Activated CD4-positive, alpha-beta T cell treated with anti-CD3 and anti-CD28 coated beads, Interleukin-2, amount 50 U/mL, for 16 hours (primary cell): ENCODE data around the gene PSMD11.
"Not testable (repeated sequence)": the region's sequence is repeated elsewhere in the genome, so short reads cannot be mapped to it uniquely, and the experiment has no call there.

Source experiments
- DNase-seq: peaks from one replicate; pipeline ENCODE4 v3.0.0-alpha.2; 2020

The PSMD11 gene

DNA sequence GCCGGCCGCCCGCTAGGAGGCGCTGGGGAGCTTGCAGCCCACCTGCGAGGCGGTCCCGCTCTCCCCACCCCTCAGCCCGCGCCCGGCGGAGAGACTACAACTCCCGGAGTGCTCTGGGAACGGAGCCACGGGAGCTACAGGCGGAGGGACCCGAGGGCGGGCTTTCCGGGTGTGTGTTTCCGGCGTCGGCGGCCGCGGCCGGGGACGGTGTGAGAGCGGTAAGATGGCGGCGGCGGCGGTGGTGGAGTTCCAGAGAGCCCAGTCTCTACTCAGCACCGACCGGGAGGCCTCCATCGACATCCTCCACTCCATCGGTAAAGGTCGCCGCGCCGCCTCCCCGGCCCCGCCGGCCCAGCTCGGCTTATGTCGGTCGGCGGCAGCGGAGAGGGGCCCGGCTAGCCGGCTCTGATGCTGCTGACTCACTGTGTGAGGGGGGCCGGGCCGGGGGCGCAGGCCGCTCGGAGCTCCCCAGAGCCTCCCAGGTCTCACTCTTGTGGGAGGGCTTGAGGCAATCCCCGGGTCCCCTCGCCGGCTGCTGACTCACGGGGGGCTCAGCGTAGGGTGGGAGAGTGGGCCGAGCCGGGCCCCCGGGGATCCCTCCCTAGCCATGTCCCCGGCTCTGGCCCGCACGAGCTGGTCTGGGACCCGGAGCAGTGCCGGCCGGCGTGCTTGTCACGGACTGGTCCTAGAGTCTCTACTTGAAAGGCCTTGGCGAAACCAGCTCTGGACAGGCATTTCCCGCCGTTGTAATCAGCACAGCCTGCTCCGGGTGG lies at the start of gene PSMD11:
TSS of gene PSMD11 (plus strand) at position 210 of the 773 bp plus-strand sequence. CDS start at position 224, 14 bp downstream.
- peak; percentile 99 for DNase-seq

DNA sequence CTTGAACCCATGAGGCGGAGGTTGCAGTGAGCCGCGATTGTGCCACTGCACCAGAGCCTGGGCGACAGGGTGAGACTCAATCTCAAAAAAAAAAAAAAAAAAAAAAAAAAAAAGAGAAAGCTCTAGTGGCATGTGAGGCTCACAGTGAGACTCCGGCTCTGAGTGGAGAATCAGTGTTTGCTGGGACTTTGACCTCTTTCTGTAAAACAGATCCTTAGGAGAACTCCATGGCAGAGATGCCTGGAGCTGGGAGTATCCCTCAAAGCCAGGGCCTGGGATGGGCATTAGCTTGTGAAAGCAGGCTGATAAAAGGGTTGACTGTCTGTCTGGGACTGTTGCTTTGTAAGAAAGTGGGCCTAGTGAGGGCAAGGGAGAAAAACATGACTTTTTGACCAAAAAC lies 48.0 kb upstream of the PSMD11 start:
- no peak for DNase-seq

DNA sequence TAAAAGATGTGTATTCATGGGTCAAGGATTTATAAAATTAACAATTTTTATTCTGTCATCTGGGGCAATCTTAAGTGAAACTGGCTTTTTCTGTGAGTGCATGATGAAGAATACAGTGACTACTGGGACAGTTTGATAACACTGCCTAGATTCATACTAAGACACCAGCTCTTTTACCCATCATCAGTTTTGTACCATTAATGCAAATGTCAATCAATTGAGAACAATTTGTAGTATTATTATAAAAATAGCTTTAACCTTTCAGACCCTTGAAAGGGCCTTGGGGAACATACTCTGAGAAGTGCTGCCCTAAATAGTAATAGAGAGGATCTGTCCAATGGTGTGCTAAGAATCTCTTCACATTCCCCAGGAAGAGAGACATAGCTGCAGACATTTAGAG lies 45.4 kb upstream of the PSMD11 start:
- DNase-seq, result no peak

DNA sequence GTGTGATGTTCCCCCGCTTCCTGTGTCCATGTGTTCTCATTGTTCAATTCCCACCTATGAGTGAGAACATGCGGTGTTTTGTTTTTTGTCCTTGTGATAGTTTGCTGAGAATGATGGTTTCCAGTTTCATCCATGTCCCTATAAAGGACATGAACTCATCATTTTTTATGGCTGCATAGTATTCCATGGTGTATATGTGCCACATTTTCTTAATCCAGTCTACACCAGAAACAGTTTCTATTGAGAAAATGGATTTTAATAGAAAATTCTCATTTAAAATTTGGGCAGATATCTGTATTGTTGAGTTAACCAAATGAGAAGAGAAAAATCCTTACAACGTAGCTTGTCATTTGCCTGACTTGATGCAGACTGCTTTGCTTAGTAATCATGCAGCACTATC lies 34.2 kb upstream of the PSMD11 start:
- not testable (repeated sequence) for DNase-seq

DNA sequence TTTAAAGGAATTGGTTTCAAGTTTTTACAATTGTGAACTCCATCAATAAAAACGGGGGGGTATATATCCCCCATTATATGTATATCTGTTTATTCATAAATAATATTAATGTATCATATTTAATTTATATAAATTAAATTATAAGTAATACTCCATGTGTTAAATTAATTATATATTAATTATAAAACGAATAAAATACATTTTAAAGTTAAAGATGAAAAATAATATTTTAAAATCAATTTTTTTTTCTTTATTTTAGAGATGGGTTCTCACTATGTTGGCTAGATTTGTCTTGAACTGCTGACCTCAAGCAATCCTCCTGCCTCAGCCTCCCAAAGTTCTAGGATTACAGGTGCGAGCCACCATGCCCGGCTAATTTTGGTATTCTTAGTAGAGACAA lies 17.4 kb upstream of the PSMD11 start:
- DNase-seq, result no peak

DNA sequence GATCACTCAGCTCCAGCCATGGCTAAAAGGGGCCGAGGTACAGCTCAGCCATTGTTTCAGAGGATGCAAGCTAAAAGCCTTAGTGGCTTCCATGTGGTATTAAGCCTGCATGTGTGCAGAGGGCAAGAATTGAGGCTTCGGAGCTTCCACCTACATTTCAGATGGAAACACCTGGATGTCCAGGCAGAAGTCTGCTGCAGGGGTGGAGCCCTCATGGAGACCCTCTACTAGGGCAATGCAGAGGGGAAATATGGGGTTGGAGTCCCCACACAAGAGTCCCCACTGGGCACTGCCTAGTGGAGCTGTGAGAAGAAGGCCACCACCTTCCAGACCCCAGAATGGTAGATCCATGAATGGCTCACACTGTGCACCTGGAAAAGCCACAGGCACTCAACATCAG lies 14.7 kb upstream of the PSMD11 start:
- DNase-seq, result no peak

DNA sequence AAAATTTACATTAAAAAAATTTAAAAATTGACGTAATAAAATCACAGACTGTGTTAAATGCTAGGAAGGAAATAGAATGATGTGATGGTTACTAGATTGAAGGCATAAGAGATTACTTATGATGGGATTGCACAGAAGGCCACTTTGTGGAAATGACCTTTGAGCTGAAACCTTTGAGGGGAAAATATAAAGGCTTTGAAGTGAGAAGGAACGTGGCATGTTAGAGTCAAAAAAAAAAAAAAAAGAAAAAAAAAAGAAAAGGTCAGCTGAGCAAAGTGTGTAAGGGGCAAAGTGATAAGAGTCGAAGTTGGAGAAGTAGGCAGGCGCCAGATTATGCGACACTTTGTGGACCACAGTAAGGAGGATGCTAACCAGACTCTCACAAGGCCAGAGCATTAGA lies 3.6 kb upstream of the PSMD11 start:
- DNase-seq, result no peak

DNA sequence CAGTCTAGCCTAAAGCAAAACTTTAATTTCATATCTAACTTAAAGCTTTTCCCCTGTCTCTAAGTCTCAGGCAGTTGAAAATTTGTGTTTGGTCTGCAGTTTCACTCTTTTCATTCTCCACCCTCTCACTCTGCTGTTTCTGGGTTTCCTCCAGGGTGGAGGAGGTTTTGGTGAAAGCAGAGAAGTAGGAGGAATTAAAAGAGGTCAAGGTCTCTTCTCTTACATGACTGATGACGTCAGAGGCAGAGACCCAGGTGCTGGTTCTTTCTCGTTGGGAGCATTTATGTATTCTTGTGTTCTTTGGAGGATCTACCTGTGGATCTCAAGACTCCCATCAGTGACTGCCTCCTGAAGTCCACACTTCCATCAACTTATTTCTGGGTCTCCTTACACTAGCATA lies 2.4 kb upstream of the PSMD11 start:
- no peak for DNase-seq

DNA sequence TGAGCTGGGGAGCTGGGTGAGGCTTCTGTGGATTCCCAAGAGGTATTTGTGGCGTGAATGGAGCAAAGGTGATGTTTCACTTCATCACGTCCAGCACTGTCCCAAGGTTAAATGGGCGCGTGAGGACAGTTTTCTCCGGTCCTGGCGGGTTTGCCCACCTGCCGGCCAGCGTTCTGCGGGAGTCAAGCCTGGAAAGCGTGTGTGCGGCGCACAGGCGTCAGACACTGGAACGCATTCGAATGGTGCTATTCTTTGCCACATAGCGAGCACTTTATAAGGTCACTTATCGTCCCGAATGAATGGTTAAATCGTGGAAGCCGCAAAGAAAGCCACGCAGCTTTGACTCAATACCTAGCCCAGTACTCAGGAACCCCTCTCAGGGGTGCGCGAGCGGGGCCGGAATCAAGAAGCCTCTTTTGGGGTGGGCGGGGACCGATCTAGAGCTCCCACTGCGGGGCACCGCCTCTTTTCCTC lies 446 bp upstream of the PSMD11 start:
- DNase-seq, result no peak

DNA sequence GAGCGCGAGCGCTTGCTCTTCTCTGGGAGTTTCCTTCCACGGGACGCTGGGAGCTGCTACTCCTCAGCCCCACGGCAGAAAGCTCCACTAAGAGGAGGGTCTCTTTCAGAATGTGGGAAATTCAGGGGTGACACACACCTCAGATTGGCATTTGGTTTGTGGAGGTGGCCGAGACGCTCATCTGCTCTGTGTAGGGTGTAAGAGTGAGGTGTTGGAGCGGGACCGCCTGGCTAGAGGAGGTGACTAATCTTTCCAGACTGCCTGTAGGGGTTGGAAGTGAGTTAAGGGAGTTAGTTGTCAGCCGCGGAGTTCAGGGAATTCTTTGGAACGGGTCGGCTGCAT lies 735 bp downstream of the PSMD11 start:
- peak; percentile 44 for DNase-seq

DNA sequence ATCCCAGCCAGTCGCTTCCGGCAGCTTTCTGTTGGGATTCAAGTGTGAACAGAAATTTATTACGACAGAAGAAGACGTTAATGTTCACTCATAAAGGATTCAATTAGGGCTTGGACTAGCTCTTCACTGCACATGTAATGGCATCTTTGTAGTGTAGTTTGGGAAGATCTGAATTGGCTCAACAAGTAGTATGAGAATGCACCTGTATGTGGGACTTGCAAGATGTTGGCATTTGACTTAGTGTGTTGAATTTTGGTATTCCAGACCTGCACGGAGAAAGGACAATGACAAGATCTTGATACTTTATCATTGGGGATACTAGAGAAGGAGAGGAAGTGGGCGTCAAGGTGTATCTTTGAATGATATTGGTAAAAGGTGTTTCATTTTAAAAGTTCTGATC lies 1.2 kb downstream of the PSMD11 start:
- DNase-seq, result peak; percentile 10

DNA sequence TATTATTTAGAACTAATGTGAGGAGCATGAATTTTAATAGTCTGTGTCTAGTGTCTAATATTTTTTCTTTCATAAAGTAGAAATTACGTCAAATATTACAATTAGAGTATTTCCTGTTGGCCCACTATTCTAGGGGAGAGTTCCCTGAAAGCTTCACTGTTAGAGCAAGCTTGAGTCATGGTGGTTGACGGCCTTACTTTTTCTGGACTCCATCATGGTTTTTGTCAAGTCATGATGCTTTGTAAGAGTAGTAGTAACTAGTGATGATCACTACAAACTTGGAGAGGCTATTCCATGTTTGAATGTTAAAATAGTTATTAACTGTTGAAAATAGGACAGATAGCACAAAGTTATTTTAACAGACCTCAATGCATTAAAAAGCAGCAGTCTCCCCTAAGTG lies 1.7 kb downstream of the PSMD11 start:
- peak; percentile 56 for DNase-seq

DNA sequence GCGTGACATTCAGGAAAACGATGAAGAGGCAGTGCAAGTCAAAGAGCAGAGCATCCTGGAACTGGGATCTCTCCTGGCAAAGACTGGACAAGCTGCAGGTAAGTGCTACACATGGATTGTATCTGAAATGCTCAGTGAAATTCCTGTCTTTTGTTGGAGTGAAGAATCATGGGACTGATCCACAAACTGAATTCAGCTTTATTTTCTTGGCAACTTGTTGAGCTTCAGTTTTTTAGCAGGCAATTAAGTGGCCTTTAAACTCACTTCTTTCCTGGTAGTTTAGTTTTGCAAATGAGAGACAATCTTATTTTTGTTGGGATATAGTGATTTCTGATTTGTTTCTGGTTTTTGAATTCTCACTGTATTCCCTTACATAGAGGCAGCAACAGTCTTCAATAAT lies 2.6 kb downstream of the PSMD11 start:
- DNase-seq, result no peak

DNA sequence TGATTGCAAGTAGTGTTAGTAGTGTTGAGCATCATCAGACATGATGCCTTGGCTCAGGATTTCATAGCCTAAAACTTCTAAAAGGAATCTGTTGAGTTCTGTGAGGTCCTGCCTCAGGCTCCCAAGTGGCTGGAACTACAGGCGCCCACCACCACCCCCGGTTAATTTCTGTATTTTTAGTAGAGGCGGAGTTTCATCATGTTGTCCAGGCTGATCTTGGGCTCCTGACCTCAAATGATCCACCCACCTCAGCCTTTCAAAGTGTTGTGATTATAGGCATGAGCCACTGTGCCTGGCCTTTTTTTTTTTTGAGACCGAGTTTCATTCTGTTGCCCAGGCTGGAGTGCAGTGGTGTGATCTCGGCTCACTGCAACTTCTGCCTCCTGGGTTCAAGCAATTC lies 5.7 kb downstream of the PSMD11 start:
- DNase-seq, result no peak

DNA sequence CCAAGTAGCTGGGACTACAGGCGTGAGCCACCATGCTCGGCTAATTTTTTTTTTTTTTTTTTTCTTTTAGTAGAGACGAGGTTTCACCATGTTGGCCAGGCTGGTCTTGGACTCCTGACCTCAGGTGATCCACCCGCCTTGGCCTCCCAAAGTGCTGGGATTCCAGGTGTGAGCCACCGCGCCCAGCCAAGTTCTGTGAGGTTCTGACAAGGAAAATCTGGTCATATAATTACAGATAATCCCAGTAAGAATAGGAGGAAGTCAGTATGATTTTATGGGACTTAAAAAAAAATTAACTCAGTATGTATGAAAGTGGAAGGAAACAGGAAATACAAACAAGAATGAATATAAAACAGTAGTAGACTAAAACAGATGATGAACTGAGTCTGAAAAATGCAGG lies 6.1 kb downstream of the PSMD11 start:
- DNase-seq, result not testable (repeated sequence)

DNA sequence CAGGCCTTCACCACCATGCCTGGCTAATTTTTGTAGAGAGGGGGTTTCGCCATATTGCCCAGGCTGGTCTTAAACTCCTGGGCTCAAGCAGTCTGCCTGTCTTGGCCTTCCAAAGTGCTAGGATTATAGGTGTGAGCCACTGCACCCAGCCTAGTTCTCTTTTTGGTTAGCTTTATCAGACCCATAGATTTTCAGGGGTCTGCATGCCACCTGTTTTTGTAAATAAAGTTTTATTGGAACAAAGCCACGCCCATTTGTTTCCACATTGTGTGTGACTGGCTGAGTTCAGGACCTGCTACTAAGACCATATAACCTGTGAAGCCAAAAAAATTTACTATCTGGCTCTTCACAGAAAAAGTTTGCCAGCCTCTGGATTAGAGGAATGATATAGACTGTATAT lies 7.6 kb downstream of the PSMD11 start:
- no peak for DNase-seq

DNA sequence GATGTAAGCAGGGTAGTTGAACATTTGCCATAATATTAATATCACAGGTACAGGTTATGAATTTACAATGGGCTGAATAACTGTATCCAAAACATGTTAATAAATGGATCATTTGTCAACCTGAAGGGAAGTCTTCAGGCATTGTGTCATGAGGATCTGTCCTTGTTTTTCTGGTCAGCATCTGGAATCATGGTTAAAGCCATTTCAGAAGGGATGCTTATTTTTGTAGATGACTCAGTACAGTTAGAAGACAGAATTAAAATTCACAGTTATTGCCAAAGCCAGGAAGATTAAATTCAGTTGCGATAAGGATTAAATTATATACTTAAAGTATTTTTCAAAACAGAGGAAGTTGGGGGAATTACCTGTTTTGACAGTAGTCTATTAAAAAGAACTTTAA lies 8.0 kb downstream of the PSMD11 start:
- no peak for DNase-seq

DNA sequence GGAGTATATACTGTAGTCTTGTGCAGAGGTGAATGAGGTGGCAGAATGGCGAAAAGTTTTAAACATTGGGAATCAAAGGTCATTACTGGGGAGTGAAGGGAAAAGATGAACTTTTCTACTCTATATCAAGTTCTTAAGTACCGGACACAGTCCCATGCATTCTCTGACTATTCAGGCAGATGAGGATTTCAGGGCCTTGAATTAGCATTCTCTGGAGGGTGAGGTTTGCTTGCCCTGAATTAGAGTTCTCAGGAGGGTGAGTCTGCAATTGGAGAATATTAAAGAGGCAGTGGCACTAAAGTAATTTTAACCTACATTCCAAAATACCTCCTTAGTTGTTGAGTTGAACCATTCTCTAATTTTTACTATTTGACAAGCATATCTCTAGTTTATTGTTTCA lies 9.1 kb downstream of the PSMD11 start:
- DNase-seq, result no peak

DNA sequence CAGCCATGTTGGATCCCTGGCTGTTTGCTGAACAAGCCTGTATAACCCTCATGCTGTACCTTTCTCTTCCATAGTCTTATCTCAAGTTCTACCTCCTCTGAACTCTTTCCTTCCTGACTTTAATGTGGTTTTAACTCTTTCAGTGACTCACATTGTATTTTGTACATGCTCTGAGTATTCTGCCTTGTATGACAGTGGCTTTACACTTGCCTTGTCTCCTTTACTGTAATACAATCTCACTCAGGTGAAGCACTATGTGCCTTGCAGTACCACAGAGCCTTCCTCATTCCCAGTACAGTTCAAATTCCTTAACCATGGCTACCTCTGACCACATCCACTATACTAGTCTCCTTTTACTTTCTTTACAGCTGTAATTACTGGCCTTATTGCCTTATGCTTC lies 14.1 kb downstream of the PSMD11 start:
- DNase-seq, result peak; percentile 23

DNA sequence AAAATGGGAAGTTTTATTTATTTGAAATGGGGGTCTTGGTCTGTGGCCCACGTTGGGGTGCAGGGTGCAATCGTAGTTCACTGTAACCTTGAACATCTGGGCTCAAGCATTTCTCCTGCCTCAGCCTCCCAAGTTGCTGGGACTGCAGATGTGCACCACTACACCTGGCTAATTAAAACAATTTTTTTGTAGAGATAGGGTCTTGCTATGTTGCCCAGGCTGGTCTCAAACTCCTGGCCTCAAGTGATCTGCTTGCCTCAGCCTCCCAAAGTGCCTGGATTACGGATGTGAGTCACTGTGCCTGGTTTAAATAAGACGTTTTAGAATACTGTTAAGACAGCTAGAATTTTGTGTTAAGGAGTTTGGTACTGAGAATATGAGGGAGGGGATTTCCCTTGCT lies 15.7 kb downstream of the PSMD11 start:
- DNase-seq, result no peak

DNA sequence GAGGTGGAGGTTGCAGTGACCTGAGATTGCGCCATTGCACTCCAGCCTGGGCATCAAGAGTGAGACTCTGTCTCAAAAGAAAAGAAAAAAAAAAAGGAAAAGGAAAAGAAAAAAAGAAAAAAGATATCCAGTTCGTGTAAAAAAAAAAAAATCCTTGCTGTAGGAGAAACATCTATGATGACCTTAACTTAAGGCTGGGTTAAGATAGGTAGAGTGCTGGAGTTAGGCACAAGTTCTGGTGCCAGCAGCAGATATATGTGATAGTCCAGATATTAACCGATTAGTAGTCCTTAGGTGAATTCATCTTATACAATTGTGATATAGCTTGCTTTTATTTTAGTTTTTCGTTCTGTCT lies 17.2 kb downstream of the PSMD11 start:
- no peak for DNase-seq

DNA sequence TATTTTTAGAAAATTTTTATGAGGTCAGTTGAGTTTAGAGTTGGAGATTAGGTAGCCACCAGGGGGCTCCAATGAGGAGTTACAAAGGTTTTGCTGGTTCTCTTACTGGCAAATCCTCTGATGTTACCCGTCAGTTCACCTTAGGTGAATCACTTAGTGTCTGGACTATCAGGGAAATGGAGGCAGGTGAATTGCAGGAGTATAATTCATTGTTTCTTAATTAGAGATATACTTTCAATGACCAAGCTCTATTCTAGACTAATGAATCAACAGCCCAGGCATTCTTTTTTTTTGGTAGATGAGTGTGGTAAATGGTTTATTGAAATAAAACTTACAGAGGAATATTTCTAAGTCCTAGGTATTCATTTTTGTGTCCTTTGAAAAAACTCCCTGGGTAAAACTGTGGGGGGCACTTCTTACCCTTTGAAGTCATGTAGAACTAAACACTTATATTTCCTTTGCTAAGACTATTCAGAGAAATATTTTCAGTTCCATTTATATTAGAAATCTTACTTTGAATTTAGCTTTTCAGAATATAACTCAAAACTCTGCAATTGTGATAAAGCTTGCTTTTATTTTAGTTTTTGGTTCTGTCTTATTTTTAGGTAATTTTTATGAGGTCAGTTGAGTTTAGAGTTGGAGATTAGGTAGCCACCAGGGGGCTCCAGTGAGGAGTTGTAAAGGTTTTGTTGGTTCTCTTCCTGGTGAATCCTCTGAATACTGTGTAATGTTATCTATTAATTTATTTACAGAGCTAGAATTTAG lies 17.7 kb downstream of the PSMD11 start:
- DNase-seq, result peak; percentile 70

DNA sequence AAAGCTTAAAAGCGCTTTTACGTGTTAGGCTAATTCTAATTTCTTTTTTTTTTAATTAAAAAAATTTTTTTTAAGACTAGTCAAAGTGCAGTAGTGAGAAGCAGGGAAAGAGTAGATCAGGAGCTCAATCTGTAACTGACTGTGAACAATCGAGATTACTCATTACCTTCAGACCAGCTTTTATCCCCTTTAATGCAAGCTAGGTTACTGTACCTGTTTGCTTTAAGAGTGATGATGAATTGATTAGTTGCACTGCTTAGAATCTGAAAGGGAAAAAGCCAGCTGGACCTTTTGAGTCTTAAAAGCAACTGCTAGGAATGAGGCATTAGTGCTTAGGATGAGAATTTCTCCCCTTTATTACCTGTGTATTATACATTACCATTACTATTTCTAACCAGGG lies 19.0 kb downstream of the PSMD11 start:
- DNase-seq, result no peak

DNA sequence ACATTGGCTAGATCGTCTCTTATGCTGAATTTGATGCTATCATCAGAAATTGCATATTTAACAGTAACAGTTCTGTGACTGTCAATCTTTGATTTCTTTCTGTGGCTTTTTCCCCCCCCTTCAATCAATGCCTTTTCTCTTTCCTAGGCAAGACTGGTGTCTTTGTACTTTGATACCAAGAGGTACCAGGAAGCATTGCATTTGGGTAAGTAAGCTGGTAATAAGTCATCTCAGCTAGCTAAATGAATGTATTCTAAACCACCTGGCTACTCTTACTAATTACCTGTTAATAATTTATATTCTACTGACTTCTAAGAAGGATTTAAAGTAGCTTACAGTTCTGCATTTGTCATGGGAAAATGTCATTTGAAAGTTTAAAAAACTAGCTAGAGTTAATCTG lies 20.1 kb downstream of the PSMD11 start:
- DNase-seq, result no peak

DNA sequence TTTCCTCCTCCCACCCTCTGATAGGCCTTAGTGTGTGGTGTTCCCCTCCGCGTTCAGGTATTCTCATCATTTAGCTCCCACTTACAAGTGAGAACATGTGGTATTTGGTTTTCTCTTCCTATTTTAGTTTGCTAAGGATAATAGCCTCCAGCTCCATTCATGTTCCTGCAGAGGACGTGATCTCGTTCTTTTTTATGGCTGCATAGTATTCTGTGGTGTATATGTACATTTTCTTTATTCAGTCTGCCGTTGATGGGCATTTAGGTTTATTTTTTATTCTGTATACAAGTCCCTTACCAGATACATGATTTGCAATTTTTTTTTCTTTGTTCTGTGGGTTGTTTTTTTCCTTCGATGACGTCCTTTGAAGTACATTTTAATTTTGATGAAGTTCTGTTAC lies 23.6 kb downstream of the PSMD11 start:
- DNase-seq, result no peak
